ENCODE measurements around the gene C16orf82.

Gene C16orf82

DNA sequence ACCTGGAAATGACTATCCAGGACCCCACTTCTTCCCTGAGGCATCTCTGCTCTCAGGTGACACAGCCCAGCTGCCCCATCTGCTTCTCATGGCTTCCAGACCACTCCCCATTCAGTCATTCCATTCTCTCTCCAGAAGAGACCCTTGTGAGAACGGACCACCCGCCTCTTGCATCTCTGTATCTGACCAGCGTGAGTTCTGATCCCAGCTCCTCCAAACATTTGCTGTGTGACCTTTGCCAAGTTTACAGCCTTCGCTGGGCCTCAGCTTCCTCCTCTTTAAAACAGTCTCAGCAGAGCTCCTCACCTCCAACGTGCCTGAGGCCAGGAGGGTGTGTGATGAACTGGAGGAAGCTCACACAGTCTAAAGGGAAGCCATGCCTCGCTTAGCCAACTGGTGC, 39.6 kb downstream of the C16orf82 start:
- no peaks in the 10 kb centered on the region for H3K9me3 ChIP-seq (ENCODE audit: control insufficient read depth, insufficient read depth, low read length)
- no peaks in the 10 kb centered on the region for H3K36me3 ChIP-seq (ENCODE audit: insufficient read depth, low read length)
- no peak overlapping the region for H3K9ac ChIP-seq (ENCODE audit: low read depth, low read length)
- no peaks in the 10 kb centered on the region for H3K4me1 ChIP-seq (ENCODE audit: insufficient read depth, low read length)

DNA sequence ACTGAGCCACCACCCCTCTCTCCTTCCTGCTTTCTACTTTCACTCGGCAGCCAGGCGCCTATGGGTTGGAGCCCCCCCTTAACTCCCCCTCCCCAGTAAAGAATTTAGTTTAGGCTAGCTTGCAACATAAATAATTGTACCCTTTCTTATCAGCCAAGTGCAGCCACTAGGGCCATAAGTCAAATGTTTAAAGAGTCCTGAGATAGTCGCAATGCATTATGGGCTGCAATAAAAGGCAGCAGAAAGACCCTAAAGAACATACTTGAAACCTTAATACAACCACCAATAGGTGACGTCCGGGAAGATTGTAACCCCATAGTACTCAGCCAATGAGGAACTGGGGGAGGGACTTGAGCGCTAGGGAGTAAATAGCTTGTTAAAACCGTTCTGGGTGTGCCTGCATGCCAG, 40.5 kb downstream of the C16orf82 start:
- H3K9ac ChIP-seq (ENCODE audit: low read depth, low read length): no peak overlapping the region
- H3K4me1 ChIP-seq (ENCODE audit: insufficient read depth, low read length): no peaks in the 10 kb centered on the region
- no peaks in the 10 kb centered on the region for H3K36me3 ChIP-seq (ENCODE audit: insufficient read depth, low read length)
- no peaks in the 10 kb centered on the region for H3K9me3 ChIP-seq (ENCODE audit: control insufficient read depth, insufficient read depth, low read length)

DNA sequence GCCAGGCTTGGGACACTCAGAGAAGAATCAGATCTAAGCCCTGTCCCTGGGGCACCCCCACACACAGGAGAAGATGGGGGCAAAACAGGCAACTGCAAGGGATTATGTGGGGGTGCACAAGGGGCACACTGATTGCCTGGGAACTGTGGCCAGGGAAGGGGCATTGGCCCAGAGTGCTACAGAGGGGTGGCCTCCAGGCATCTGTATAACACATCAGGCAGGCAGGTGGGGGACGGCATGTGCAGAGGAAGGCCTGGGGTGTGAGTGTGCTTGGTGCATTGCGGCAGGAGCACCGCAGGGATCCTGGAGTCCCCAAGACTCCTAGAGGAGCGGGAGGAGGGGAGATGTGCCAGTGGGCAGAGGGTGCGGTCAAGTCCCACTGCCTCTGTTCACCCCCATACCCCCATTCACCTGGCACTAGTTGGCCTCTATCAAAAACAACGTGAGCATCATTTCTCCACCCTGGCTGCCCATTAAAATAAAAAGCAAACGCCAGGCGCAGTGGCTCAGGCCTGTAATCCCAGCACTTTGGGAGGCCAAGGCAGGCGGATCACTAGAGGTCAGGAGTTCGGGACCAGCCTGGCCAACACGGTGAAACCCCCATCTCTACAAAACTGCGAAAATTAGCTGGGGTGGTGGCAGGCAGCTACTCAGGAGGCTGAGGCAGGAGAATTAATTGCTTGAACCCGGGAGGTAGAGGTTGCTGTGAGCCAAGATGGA, 41.5 kb downstream of the C16orf82 start:
- H3K36me3 ChIP-seq (ENCODE audit: insufficient read depth, low read length): no peaks in the 10 kb centered on the region
- H3K9me3 ChIP-seq (ENCODE audit: control insufficient read depth, insufficient read depth, low read length): no peaks in the 10 kb centered on the region
- H3K9ac ChIP-seq (ENCODE audit: low read depth, low read length): no peak overlapping the region
- H3K4me1 ChIP-seq (ENCODE audit: insufficient read depth, low read length): no peaks in the 10 kb centered on the region

- Histone ChIP-seq H3K9me3 (ENCODE audit: control insufficient read depth, insufficient read depth, low read length) (no peaks in the 10 kb centered on the region), H3K36me3 (ENCODE audit: insufficient read depth, low read length) (no peaks in the 10 kb centered on the region), H3K9ac (ENCODE audit: low read depth, low read length) (peak overlapping the region; percentile 47; the same call in 1 of the 2 replicates), H3K4me1 (ENCODE audit: insufficient read depth, low read length) (no peaks in the 10 kb centered on the region)
These were observed 42.3 kb downstream of the C16orf82 start for GRCh38 chr16:27108826-27109665.

- peak overlapping the region; percentile 77 for H3K9ac ChIP-seq (ENCODE audit: low read depth, low read length)
- no peaks in the 10 kb centered on the region for H3K9me3 ChIP-seq (ENCODE audit: control insufficient read depth, insufficient read depth, low read length)
- no peaks in the 10 kb centered on the region for H3K4me1 ChIP-seq (ENCODE audit: insufficient read depth, low read length)
- no peaks in the 10 kb centered on the region for H3K36me3 ChIP-seq (ENCODE audit: insufficient read depth, low read length)
These were observed 43.2 kb downstream of the C16orf82 start for GRCh38 chr16:27109666-27110523.

DNA sequence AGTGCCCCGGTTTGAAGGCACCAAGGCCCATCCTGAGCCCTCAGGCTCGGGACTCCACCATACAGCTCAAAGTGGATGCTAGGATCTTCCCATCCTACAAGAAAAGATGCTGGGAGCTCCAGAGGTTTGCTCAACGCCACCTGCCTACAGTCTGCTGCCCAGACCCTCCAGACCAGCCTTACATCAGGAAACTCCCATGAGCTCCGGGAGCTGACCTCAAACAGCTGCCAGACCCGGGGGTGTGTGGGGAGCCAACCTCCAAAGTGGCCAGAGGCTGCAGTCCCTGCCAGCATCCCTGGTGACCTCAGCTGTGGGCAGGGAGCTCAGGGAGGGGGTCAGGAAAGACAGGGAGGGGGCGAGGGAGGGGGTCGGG, 43.8 kb downstream of the C16orf82 start:
- Histone ChIP-seq H3K4me1 (ENCODE audit: insufficient read depth, low read length) (no peaks in the 10 kb centered on the region), H3K9me3 (ENCODE audit: control insufficient read depth, insufficient read depth, low read length) (no peaks in the 10 kb centered on the region), H3K9ac (ENCODE audit: low read depth, low read length) (peak overlapping the region; percentile 77), H3K36me3 (ENCODE audit: insufficient read depth, low read length) (no peaks in the 10 kb centered on the region)

DNA sequence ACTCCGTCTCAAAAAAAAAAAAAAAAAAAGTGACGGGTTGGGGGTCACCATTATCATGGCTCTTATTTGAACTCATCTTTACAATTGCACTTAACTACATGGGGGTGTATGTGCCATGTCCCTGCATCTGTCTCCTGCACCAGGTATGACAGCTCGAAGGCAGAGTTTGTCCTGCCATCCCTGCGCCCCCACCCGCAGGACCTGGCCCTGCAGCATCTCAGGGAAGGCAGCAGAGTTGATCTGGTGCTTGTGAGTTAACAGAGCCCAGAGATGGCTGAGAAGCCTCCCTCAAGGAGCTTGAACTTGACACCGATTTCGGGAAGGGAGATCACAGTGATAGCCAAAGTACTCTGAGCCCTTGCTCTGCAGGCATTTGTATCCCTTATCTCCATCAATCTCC, 44.8 kb downstream of the C16orf82 start:
- no peak overlapping the region for H3K9ac ChIP-seq (ENCODE audit: low read depth, low read length)
- no peaks in the 10 kb centered on the region for H3K9me3 ChIP-seq (ENCODE audit: control insufficient read depth, insufficient read depth, low read length)
- H3K36me3 ChIP-seq (ENCODE audit: insufficient read depth, low read length): no peaks in the 10 kb centered on the region
- H3K4me1 ChIP-seq (ENCODE audit: insufficient read depth, low read length): no peaks in the 10 kb centered on the region

- H3K4me1 ChIP-seq (ENCODE audit: insufficient read depth, low read length): no peaks in the 10 kb centered on the region
- H3K36me3 ChIP-seq (ENCODE audit: insufficient read depth, low read length): no peaks in the 10 kb centered on the region
- no peak overlapping the region for H3K9ac ChIP-seq (ENCODE audit: low read depth, low read length)
- no peaks in the 10 kb centered on the region for H3K9me3 ChIP-seq (ENCODE audit: control insufficient read depth, insufficient read depth, low read length)
These were observed 45.5 kb downstream of the C16orf82 start for GRCh38 chr16:27112093-27112811.

GRCh38 chr16:27113341-27113841, 46.7 kb downstream of the C16orf82 start:
- H3K36me3 ChIP-seq (ENCODE audit: insufficient read depth, low read length): no peaks in the 10 kb centered on the region
- H3K4me1 ChIP-seq (ENCODE audit: insufficient read depth, low read length): no peaks in the 10 kb centered on the region
- H3K9me3 ChIP-seq (ENCODE audit: control insufficient read depth, insufficient read depth, low read length): no peaks in the 10 kb centered on the region
- H3K9ac ChIP-seq (ENCODE audit: low read depth, low read length): no peak overlapping the region

DNA sequence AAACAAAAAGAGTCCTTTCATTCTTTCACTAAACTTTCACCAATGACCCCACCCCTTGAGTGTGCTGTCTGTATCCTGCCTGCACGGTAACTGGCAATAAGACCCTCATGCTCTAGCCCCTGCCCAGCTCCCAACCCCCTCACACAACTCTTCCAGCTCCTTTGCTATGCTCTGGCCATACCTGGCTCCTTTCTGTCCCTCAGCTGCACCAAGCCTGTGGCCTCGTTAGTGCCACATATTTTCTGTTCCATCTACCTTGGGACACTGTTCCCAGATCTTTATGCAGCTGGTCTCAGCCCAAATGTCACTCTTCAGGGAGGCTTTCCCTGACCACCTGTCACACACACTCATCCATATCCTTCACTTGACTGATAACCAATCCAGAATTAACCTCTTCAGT, 47.3 kb downstream of the C16orf82 start:
- Histone ChIP-seq H3K9me3 (ENCODE audit: control insufficient read depth, insufficient read depth, low read length) (no peaks in the 10 kb centered on the region), H3K36me3 (ENCODE audit: insufficient read depth, low read length) (no peaks in the 10 kb centered on the region), H3K4me1 (ENCODE audit: insufficient read depth, low read length) (no peaks in the 10 kb centered on the region)

DNA sequence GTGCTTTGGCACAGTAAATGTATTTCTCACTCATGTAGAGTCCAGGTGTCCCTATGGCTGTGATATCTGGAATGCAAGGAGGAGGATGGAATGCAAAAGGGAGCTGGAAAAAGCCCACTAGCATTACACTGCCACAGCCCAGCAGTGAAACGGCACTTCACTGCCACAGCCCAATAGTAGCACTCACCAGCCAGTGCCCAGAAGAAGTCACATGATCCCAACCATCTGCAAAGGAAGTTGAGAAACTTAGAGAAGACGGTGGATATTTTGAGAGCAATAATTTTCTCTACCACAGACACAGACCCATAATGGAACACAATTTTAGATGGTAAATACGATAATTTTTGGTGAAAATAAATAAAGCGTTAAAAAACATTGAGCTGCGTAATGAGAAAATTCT, 51.8 kb downstream of the C16orf82 start:
- no peak overlapping the region for H3K9ac ChIP-seq (ENCODE audit: low read depth, low read length)
- H3K36me3 ChIP-seq (ENCODE audit: insufficient read depth, low read length): no peaks in the 10 kb centered on the region
- peaks cover 3% of the 10 kb centered on the region; the same call in 1 of the 2 replicates for H3K9me3 ChIP-seq (ENCODE audit: control insufficient read depth, insufficient read depth, low read length)
- no peaks in the 10 kb centered on the region for H3K4me1 ChIP-seq (ENCODE audit: insufficient read depth, low read length)

More for the DNA sequence above, 47.3 kb downstream of the C16orf82 start:
- no peak overlapping the region for H3K9ac ChIP-seq (ENCODE audit: low read depth, low read length)

Measured in ES-I3 (cell line).